ENCODE results near the gene NUDT16L1.

DNA sequence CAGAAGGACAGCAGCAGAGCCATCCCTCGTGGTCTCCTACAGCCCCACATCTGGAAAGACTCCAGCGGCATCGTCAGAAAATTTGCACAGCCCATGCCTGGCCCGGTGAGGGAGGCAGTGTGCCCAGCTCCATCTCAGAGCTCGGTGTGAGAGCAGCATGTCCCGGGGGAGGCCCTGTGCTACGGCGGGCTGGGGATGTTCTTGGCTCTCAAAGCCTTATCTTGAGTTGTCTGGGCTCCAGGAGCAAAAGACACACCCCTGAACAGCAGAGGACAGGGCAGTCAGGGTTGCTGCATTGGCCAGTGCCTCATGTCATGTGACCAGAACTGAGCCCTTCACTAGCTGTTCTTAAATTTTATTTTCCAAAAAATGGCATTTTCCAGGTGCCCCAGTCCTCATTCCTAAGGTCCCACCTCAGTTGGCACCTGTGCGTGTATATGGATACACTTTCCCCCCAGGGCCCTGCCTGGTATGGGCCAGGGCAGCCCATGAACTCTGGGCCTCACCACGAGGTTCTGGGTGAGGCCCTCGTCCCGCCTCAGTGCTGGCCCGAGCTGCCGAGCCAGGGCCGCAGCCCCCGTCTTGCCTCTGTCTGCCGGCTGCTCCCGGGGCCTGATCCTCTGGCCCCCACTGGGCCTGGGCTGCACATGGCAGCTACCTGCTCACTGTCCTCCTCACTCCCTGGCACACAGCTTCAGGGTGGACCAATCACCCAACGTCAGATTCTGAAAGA lies 3.0 kb downstream of the NUDT16L1 start:
- TF ChIP-seq, protein P1, sequence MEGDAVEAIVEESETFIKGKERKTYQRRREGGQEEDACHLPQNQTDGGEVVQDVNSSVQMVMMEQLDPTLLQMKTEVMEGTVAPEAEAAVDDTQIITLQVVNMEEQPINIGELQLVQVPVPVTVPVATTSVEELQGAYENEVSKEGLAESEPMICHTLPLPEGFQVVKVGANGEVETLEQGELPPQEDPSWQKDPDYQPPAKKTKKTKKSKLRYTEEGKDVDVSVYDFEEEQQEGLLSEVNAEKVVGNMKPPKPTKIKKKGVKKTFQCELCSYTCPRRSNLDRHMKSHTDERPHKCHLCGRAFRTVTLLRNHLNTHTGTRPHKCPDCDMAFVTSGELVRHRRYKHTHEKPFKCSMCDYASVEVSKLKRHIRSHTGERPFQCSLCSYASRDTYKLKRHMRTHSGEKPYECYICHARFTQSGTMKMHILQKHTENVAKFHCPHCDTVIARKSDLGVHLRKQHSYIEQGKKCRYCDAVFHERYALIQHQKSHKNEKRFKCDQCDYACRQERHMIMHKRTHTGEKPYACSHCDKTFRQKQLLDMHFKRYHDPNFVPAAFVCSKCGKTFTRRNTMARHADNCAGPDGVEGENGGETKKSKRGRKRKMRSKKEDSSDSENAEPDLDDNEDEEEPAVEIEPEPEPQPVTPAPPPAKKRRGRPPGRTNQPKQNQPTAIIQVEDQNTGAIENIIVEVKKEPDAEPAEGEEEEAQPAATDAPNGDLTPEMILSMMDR (conservative IDR thresholded peaks at IDR 0.05; ENCODE audit: low read depth, low read length): no peak
- no peak for TF ChIP-seq EZH2 (IDR thresholded peaks at IDR 0.05; ENCODE audit: borderline replicate concordance, low read depth, low read length, poor library complexity, severe bottlenecking)
